ENCODE results near the gene RABL6.
"Not testable (repeated sequence)": the region's sequence is repeated elsewhere in the genome, so short reads cannot be mapped to it uniquely, and the experiment has no call there.

Gene RABL6

GRCh38 chr9:136835932-136836904 lies 28.5 kb downstream of the RABL6 start:
- Histone ChIP-seq H3K36me3 (ENCODE audit: control insufficient read depth in 2 of 2, insufficient read depth in 2 of 2, low read length in 2 of 2) (peaks cover 21 to 22% of the 10 kb centered on the region in 2 donors), H3K4me1 (ENCODE audit: control insufficient read depth in 2 of 2, insufficient read depth in 2 of 2, low read length in 2 of 2) (peaks cover 14 to 15% of the 10 kb centered on the region in 2 donors), H3K9ac (ENCODE audit: low read depth in 1 of 2, low read length in 2 of 2) (no peak overlapping the region), H3K9me3 (ENCODE audit: control insufficient read depth in 2 of 2, low read length in 2 of 2) (no peaks in the 10 kb centered on the region), H3K27ac (ENCODE audit: low read depth in 2 of 2, low read length in 2 of 2) (no peak overlapping the region), H3K27me3 (ENCODE audit: control insufficient read depth in 2 of 2, insufficient read depth in 2 of 2, low read length in 2 of 2) (no peaks in the 10 kb centered on the region), H3K4me3 (ENCODE audit: low read length in 2 of 2) (no peak overlapping the region)

GRCh38 chr9:136837146-136837855 lies 29.6 kb downstream of the RABL6 start:
- no peak overlapping the region for H3K4me3 ChIP-seq (ENCODE audit: low read length in 2 of 2)
- no peaks in the 10 kb centered on the region for H3K27me3 ChIP-seq (ENCODE audit: control insufficient read depth in 2 of 2, insufficient read depth in 2 of 2, low read length in 2 of 2)
- no peaks in the 10 kb centered on the region for H3K9me3 ChIP-seq (ENCODE audit: control insufficient read depth in 2 of 2, low read length in 2 of 2)
- no peak overlapping the region for H3K9ac ChIP-seq (ENCODE audit: low read depth in 1 of 2, low read length in 2 of 2)
- H3K36me3 ChIP-seq (ENCODE audit: control insufficient read depth in 2 of 2, insufficient read depth in 2 of 2, low read length in 2 of 2): peaks cover 11% of the 10 kb centered on the region in 2 donors
- peaks cover 24 to 25% of the 10 kb centered on the region in 2 donors for H3K4me1 ChIP-seq (ENCODE audit: control insufficient read depth in 2 of 2, insufficient read depth in 2 of 2, low read length in 2 of 2)
- no peak overlapping the region for H3K27ac ChIP-seq (ENCODE audit: low read depth in 2 of 2, low read length in 2 of 2)

- H3K9ac ChIP-seq (ENCODE audit: low read depth in 1 of 2, low read length in 2 of 2); H3K27ac ChIP-seq (ENCODE audit: low read depth in 2 of 2, low read length in 2 of 2); H3K4me3 ChIP-seq (ENCODE audit: low read length in 2 of 2); H3K9me3 ChIP-seq (ENCODE audit: control insufficient read depth in 2 of 2, low read length in 2 of 2); H3K27me3 ChIP-seq (ENCODE audit: control insufficient read depth in 2 of 2, insufficient read depth in 2 of 2, low read length in 2 of 2): not testable (repeated sequence)
- peaks cover 25 to 28% of the 10 kb centered on the region in 2 donors for H3K4me1 ChIP-seq (ENCODE audit: control insufficient read depth in 2 of 2, insufficient read depth in 2 of 2, low read length in 2 of 2)
- peaks cover 6 to 10% of the 10 kb centered on the region in 2 donors for H3K36me3 ChIP-seq (ENCODE audit: control insufficient read depth in 2 of 2, insufficient read depth in 2 of 2, low read length in 2 of 2)
These were observed 30.1 kb downstream of the RABL6 start for GRCh38 chr9:136837856-136838277.

GRCh38 chr9:136838314-136839228 lies 30.8 kb downstream of the RABL6 start:
- Histone ChIP-seq H3K9me3 (ENCODE audit: control insufficient read depth in 2 of 2, low read length in 2 of 2) (no peaks in the 10 kb centered on the region), H3K4me1 (ENCODE audit: control insufficient read depth in 2 of 2, insufficient read depth in 2 of 2, low read length in 2 of 2) (peaks cover 31 to 34% of the 10 kb centered on the region in 2 donors), H3K27me3 (ENCODE audit: control insufficient read depth in 2 of 2, insufficient read depth in 2 of 2, low read length in 2 of 2) (no peaks in the 10 kb centered on the region), H3K27ac (ENCODE audit: low read depth in 2 of 2, low read length in 2 of 2) (no peak overlapping the region), H3K4me3 (ENCODE audit: low read length in 2 of 2) (no peak overlapping the region), H3K9ac (ENCODE audit: low read depth in 1 of 2, low read length in 2 of 2) (no peak overlapping the region), H3K36me3 (ENCODE audit: control insufficient read depth in 2 of 2, insufficient read depth in 2 of 2, low read length in 2 of 2) (peaks cover 6 to 10% of the 10 kb centered on the region in 2 donors)

GRCh38 chr9:136839229-136840139 lies 31.7 kb downstream of the RABL6 start:
- H3K27ac ChIP-seq (ENCODE audit: low read depth in 2 of 2, low read length in 2 of 2): peak overlapping the region in 1 of 2 donors; percentile 86
- H3K9me3 ChIP-seq (ENCODE audit: control insufficient read depth in 2 of 2, low read length in 2 of 2): no peaks in the 10 kb centered on the region
- no peak overlapping the region for H3K9ac ChIP-seq (ENCODE audit: low read depth in 1 of 2, low read length in 2 of 2)
- no peak overlapping the region for H3K4me3 ChIP-seq (ENCODE audit: low read length in 2 of 2)
- peaks cover 31 to 34% of the 10 kb centered on the region in 2 donors for H3K4me1 ChIP-seq (ENCODE audit: control insufficient read depth in 2 of 2, insufficient read depth in 2 of 2, low read length in 2 of 2)
- no peaks in the 10 kb centered on the region for H3K27me3 ChIP-seq (ENCODE audit: control insufficient read depth in 2 of 2, insufficient read depth in 2 of 2, low read length in 2 of 2)
- peaks cover 6 to 10% of the 10 kb centered on the region in 2 donors for H3K36me3 ChIP-seq (ENCODE audit: control insufficient read depth in 2 of 2, insufficient read depth in 2 of 2, low read length in 2 of 2)

GRCh38 chr9:136840140-136840876 lies 32.6 kb downstream of the RABL6 start:
- Histone ChIP-seq H3K36me3 (ENCODE audit: control insufficient read depth in 2 of 2, insufficient read depth in 2 of 2, low read length in 2 of 2) (peaks cover 3 to 8% of the 10 kb centered on the region in 2 donors), H3K4me3 (ENCODE audit: low read length in 2 of 2) (no peak overlapping the region), H3K9me3 (ENCODE audit: control insufficient read depth in 2 of 2, low read length in 2 of 2) (no peaks in the 10 kb centered on the region), H3K4me1 (ENCODE audit: control insufficient read depth in 2 of 2, insufficient read depth in 2 of 2, low read length in 2 of 2) (peaks cover 31 to 34% of the 10 kb centered on the region in 2 donors), H3K27me3 (ENCODE audit: control insufficient read depth in 2 of 2, insufficient read depth in 2 of 2, low read length in 2 of 2) (no peaks in the 10 kb centered on the region), H3K9ac (ENCODE audit: low read depth in 1 of 2, low read length in 2 of 2) (peak overlapping the region; percentile 6 to 57), H3K27ac (ENCODE audit: low read depth in 2 of 2, low read length in 2 of 2) (peak overlapping the region; percentile 86)

GRCh38 chr9:136840877-136841645 lies 33.3 kb downstream of the RABL6 start:
- Histone ChIP-seq H3K9ac (ENCODE audit: low read depth in 1 of 2, low read length in 2 of 2) (peak overlapping the region; percentile 6 to 70), H3K9me3 (ENCODE audit: control insufficient read depth in 2 of 2, low read length in 2 of 2) (no peaks in the 10 kb centered on the region), H3K4me1 (ENCODE audit: control insufficient read depth in 2 of 2, insufficient read depth in 2 of 2, low read length in 2 of 2) (peaks cover 31 to 34% of the 10 kb centered on the region in 2 donors), H3K27ac (ENCODE audit: low read depth in 2 of 2, low read length in 2 of 2) (peak overlapping the region; percentile 86), H3K4me3 (ENCODE audit: low read length in 2 of 2) (peak overlapping the region in 1 of 2 donors; percentile 2), H3K36me3 (ENCODE audit: control insufficient read depth in 2 of 2, insufficient read depth in 2 of 2, low read length in 2 of 2) (peaks cover 3 to 8% of the 10 kb centered on the region in 2 donors), H3K27me3 (ENCODE audit: control insufficient read depth in 2 of 2, insufficient read depth in 2 of 2, low read length in 2 of 2) (no peaks in the 10 kb centered on the region)

- not testable (repeated sequence) for H3K27me3 ChIP-seq (ENCODE audit: control insufficient read depth in 2 of 2, insufficient read depth in 2 of 2, low read length in 2 of 2); H3K9me3 ChIP-seq (ENCODE audit: control insufficient read depth in 2 of 2, low read length in 2 of 2); H3K36me3 ChIP-seq (ENCODE audit: control insufficient read depth in 2 of 2, insufficient read depth in 2 of 2, low read length in 2 of 2)
- Histone ChIP-seq H3K27ac (ENCODE audit: low read depth in 2 of 2, low read length in 2 of 2) (peak overlapping the region; percentile 86), H3K4me3 (ENCODE audit: low read length in 2 of 2) (peak overlapping the region; percentile 64 to 68), H3K4me1 (ENCODE audit: control insufficient read depth in 2 of 2, insufficient read depth in 2 of 2, low read length in 2 of 2) (peaks cover 34 to 36% of the 10 kb centered on the region in 2 donors), H3K9ac (ENCODE audit: low read depth in 1 of 2, low read length in 2 of 2) (peak overlapping the region in 1 of 2 donors; percentile 70)
These were observed 34.1 kb downstream of the RABL6 start for GRCh38 chr9:136841646-136842379.
